ENCODE measurements around the gene TRIAP1. TPM values are rescaled to one million over a fixed set of nuclear protein-coding genes. Genes with fewer than 3 reads are reported as not detected.
"Not testable (repeated sequence)": the region's sequence is repeated elsewhere in the genome, so short reads cannot be mapped to it uniquely, and the experiment has no call there.

The TRIAP1 gene
- 10 to 100 TPM; 29.5 to 36.6 (median 34.3) TPM for polyA plus RNA-seq
- long read RNA-seq, donor 1, transcript TRIAP1-202 (2 exons, 1,182 nt) = major isoform, 29 of 29 reads
- long read RNA-seq, donor 1, partial matches to known transcripts = 0 of 29 reads
- long read RNA-seq, donor 1, other reads (novel, unspliced or antisense) = 0 of 29 reads
- long read RNA-seq, donor 2, transcript TRIAP1-202 (2 exons, 1,182 nt) = major isoform, 6 of 6 reads
- long read RNA-seq, donor 2, partial matches to known transcripts = 0 of 6 reads
- long read RNA-seq, donor 2, other reads (novel, unspliced or antisense) = 0 of 6 reads
- long read RNA-seq, donor 3, transcript TRIAP1-202 (2 exons, 1,182 nt) = major isoform, 11 of 11 reads
- long read RNA-seq, donor 3, partial matches to known transcripts = 0 of 11 reads
- long read RNA-seq, donor 3, other reads (novel, unspliced or antisense) = 0 of 11 reads
- long read RNA-seq, donor 4, partial matches to known transcripts = 0 of 1 reads
- long read RNA-seq, donor 4, other reads (novel, unspliced or antisense) = 0 of 1 reads
- long read RNA-seq, donor 5 = 0 reads
- long read RNA-seq, donor 6, transcript TRIAP1-202 (2 exons, 1,182 nt) = major isoform, 12 of 12 reads
- long read RNA-seq, donor 6, partial matches to known transcripts = 0 of 12 reads
- long read RNA-seq, donor 6, other reads (novel, unspliced or antisense) = 0 of 12 reads
- long read RNA-seq, donor 7 = 0 reads
- long read RNA-seq, donor 8, partial matches to known transcripts = 0 of 2 reads
- long read RNA-seq, donor 8, other reads (novel, unspliced or antisense) = 0 of 2 reads
- long read RNA-seq, donor 9, partial matches to known transcripts = 0 of 1 reads
- long read RNA-seq, donor 9, other reads (novel, unspliced or antisense) = 0 of 1 reads
- long read RNA-seq, donor 10, transcript TRIAP1-202 (2 exons, 1,182 nt) = major isoform, 8 of 9 reads
- long read RNA-seq, donor 10, partial matches to known transcripts = 0 of 9 reads
- long read RNA-seq, donor 10, other reads (novel, unspliced or antisense) = 0 of 9 reads

GRCh38 chr12:120445911-120446843, at the start of gene TRIAP1, which contains the start of gene GATC:
Gene TRIAP1 (minus strand): TSS chr12:120446384. CDS start chr12:120446372, 12 bp downstream.
Gene GATC (plus strand): TSS chr12:120446444. CDS start chr12:120446481, 37 bp downstream.
- FAIRE-seq = no peak
- peak; percentile 81 to 97 for DNase-seq
- Histone ChIP-seq H3K27ac (ENCODE audit: low read depth in 1 of 3, low read length in 2 of 3) (peak within 1 kb of the TSS; percentile 85 to 95 (median 86)), H3K4me3 (ENCODE audit: low read depth in 1 of 3, low read length in 3 of 3) (peak within 1 kb of the TSS; percentile 72 to 90 (median 75)), H3K4me1 (ENCODE audit: control insufficient read depth in 3 of 3, insufficient read depth in 2 of 3, low read depth in 1 of 3, low read length in 2 of 3) (peaks cover 0 to 15% (median 3%) of the 10 kb centered on the region in 3 donors), H3K27me3 (ENCODE audit: control insufficient read depth in 3 of 3, insufficient read depth in 3 of 3, low read length in 3 of 3) (no peaks in the 10 kb centered on the region), H3K36me3 (ENCODE audit: control insufficient read depth in 3 of 3, insufficient read depth in 2 of 3, low read depth in 1 of 3, low read length in 3 of 3) (peaks cover 0 to 42% (median 14%) of the 10 kb centered on the region in 3 donors), H3K9me3 (ENCODE audit: control insufficient read depth in 2 of 2, insufficient read depth in 1 of 2, low read depth in 1 of 2, low read length in 1 of 2) (no peaks in the 10 kb centered on the region)
- 0 to 1% (median 0%) methylated on average over 56 to 73 of the region's 73 CpGs for WGBS, 3 donors

GRCh38 chr12:120495186-120495730, 49.1 kb upstream of the TRIAP1 start:
- FAIRE-seq (no peak), DNase-seq (no peak)
- peak overlapping the region; percentile 54 to 95 (median 88) for H3K4me3 ChIP-seq (ENCODE audit: low read depth in 1 of 3, low read length in 3 of 3)
- H3K27ac ChIP-seq (ENCODE audit: low read depth in 1 of 3, low read length in 2 of 3) = peak overlapping the region in 2 of 3 donors; percentile 46 to 60
- H3K4me1 ChIP-seq (ENCODE audit: control insufficient read depth in 3 of 3, insufficient read depth in 2 of 3, low read depth in 1 of 3, low read length in 2 of 3) = peaks cover 0 to 14% (median 0%) of the 10 kb centered on the region in 3 donors
- WGBS, 3 donors = 21 to 32% (median 27%) methylated on average over 17 of the region's 17 CpGs
- no peaks in the 10 kb centered on the region for H3K27me3 ChIP-seq (ENCODE audit: control insufficient read depth in 3 of 3, insufficient read depth in 3 of 3, low read length in 3 of 3)
- peaks cover 0 to 13% (median 1%) of the 10 kb centered on the region in 3 donors for H3K36me3 ChIP-seq (ENCODE audit: control insufficient read depth in 3 of 3, insufficient read depth in 2 of 3, low read depth in 1 of 3, low read length in 3 of 3)
- no peaks in the 10 kb centered on the region for H3K9me3 ChIP-seq (ENCODE audit: control insufficient read depth in 2 of 2, insufficient read depth in 1 of 2, low read depth in 1 of 2, low read length in 1 of 2)

- Histone ChIP-seq H3K4me3 (ENCODE audit: low read depth in 1 of 3, low read length in 3 of 3) (no peak overlapping the region), H3K27ac (ENCODE audit: low read depth in 1 of 3, low read length in 2 of 3) (no peak overlapping the region), H3K4me1 (ENCODE audit: control insufficient read depth in 3 of 3, insufficient read depth in 2 of 3, low read depth in 1 of 3, low read length in 2 of 3) (peaks cover 0 to 9% (median 0%) of the 10 kb centered on the region in 3 donors), H3K27me3 (ENCODE audit: control insufficient read depth in 3 of 3, insufficient read depth in 3 of 3, low read length in 3 of 3) (no peaks in the 10 kb centered on the region), H3K9me3 (ENCODE audit: control insufficient read depth in 2 of 2, insufficient read depth in 1 of 2, low read depth in 1 of 2, low read length in 1 of 2) (no peaks in the 10 kb centered on the region), H3K36me3 (ENCODE audit: control insufficient read depth in 3 of 3, insufficient read depth in 2 of 3, low read depth in 1 of 3, low read length in 3 of 3) (peaks cover 0 to 18% (median 0%) of the 10 kb centered on the region in 3 donors)
- 89 to 97% (median 93%) methylated on average over 2 of the region's 2 CpGs for WGBS, 3 donors
- no peak for DNase-seq
- FAIRE-seq = no peak
These were observed 44.8 kb upstream of the TRIAP1 start for GRCh38 chr12:120490833-120491512.

- Histone ChIP-seq H3K27ac (ENCODE audit: low read depth in 1 of 3, low read length in 2 of 3) (no peak overlapping the region), H3K9me3 (ENCODE audit: control insufficient read depth in 2 of 2, insufficient read depth in 1 of 2, low read depth in 1 of 2, low read length in 1 of 2) (no peaks in the 10 kb centered on the region), H3K4me3 (ENCODE audit: low read depth in 1 of 3, low read length in 3 of 3) (no peak overlapping the region), H3K36me3 (ENCODE audit: control insufficient read depth in 3 of 3, insufficient read depth in 2 of 3, low read depth in 1 of 3, low read length in 3 of 3) (peaks cover 0 to 18% (median 0%) of the 10 kb centered on the region in 3 donors), H3K4me1 (ENCODE audit: control insufficient read depth in 3 of 3, insufficient read depth in 2 of 3, low read depth in 1 of 3, low read length in 2 of 3) (peaks cover 0 to 9% (median 0%) of the 10 kb centered on the region in 3 donors), H3K27me3 (ENCODE audit: control insufficient read depth in 3 of 3, insufficient read depth in 3 of 3, low read length in 3 of 3) (no peaks in the 10 kb centered on the region)
- DNase-seq (no peak), FAIRE-seq (no peak)
- WGBS, 3 donors = 95 to 99% (median 97%) methylated on average over 5 of the region's 5 CpGs
These were observed 44.1 kb upstream of the TRIAP1 start for GRCh38 chr12:120490325-120490724.

GRCh38 chr12:120489018-120489417, 42.8 kb upstream of the TRIAP1 start:
- H3K27me3 ChIP-seq (ENCODE audit: control insufficient read depth in 3 of 3, insufficient read depth in 3 of 3, low read length in 3 of 3) = no peaks in the 10 kb centered on the region
- peaks cover 0 to 18% (median 0%) of the 10 kb centered on the region in 3 donors for H3K36me3 ChIP-seq (ENCODE audit: control insufficient read depth in 3 of 3, insufficient read depth in 2 of 3, low read depth in 1 of 3, low read length in 3 of 3)
- H3K4me1 ChIP-seq (ENCODE audit: control insufficient read depth in 3 of 3, insufficient read depth in 2 of 3, low read depth in 1 of 3, low read length in 2 of 3) = no peaks in the 10 kb centered on the region
- no peak overlapping the region for H3K4me3 ChIP-seq (ENCODE audit: low read depth in 1 of 3, low read length in 3 of 3)
- FAIRE-seq = no peak
- DNase-seq = no peak
- 83 to 91% (median 89%) methylated on average over 4 of the region's 4 CpGs for WGBS, 3 donors
- H3K27ac ChIP-seq (ENCODE audit: low read depth in 1 of 3, low read length in 2 of 3) = no peak overlapping the region
- no peaks in the 10 kb centered on the region for H3K9me3 ChIP-seq (ENCODE audit: control insufficient read depth in 2 of 2, insufficient read depth in 1 of 2, low read depth in 1 of 2, low read length in 1 of 2)

- H3K9me3 ChIP-seq (ENCODE audit: control insufficient read depth in 2 of 2, insufficient read depth in 1 of 2, low read depth in 1 of 2, low read length in 1 of 2) = no peaks in the 10 kb centered on the region
- WGBS, 3 donors = 75 to 77% (median 76%) methylated on average over 5 of the region's 5 CpGs
- no peaks in the 10 kb centered on the region for H3K4me1 ChIP-seq (ENCODE audit: control insufficient read depth in 3 of 3, insufficient read depth in 2 of 3, low read depth in 1 of 3, low read length in 2 of 3)
- no peak for FAIRE-seq
- no peak overlapping the region for H3K4me3 ChIP-seq (ENCODE audit: low read depth in 1 of 3, low read length in 3 of 3)
- no peak overlapping the region for H3K27ac ChIP-seq (ENCODE audit: low read depth in 1 of 3, low read length in 2 of 3)
- no peaks in the 10 kb centered on the region for H3K27me3 ChIP-seq (ENCODE audit: control insufficient read depth in 3 of 3, insufficient read depth in 3 of 3, low read length in 3 of 3)
- peaks cover 0 to 18% (median 0%) of the 10 kb centered on the region in 3 donors for H3K36me3 ChIP-seq (ENCODE audit: control insufficient read depth in 3 of 3, insufficient read depth in 2 of 3, low read depth in 1 of 3, low read length in 3 of 3)
- DNase-seq = no peak
These were observed 42.0 kb upstream of the TRIAP1 start for GRCh38 chr12:120488057-120488640.

- FAIRE-seq; H3K9me3 ChIP-seq (ENCODE audit: control insufficient read depth in 2 of 2, insufficient read depth in 1 of 2, low read depth in 1 of 2, low read length in 1 of 2); DNase-seq; H3K27ac ChIP-seq (ENCODE audit: low read depth in 1 of 3, low read length in 2 of 3); H3K4me1 ChIP-seq (ENCODE audit: control insufficient read depth in 3 of 3, insufficient read depth in 2 of 3, low read depth in 1 of 3, low read length in 2 of 3); H3K27me3 ChIP-seq (ENCODE audit: control insufficient read depth in 3 of 3, insufficient read depth in 3 of 3, low read length in 3 of 3); H3K4me3 ChIP-seq (ENCODE audit: low read depth in 1 of 3, low read length in 3 of 3): not testable (repeated sequence)
- WGBS, 3 donors = 82 to 88% (median 87%) methylated on average over 7 of the region's 7 CpGs
- peaks cover 0 to 22% (median 0%) of the 10 kb centered on the region in 3 donors for H3K36me3 ChIP-seq (ENCODE audit: control insufficient read depth in 3 of 3, insufficient read depth in 2 of 3, low read depth in 1 of 3, low read length in 3 of 3)
These were observed 41.4 kb upstream of the TRIAP1 start for GRCh38 chr12:120487552-120487951.

All from small intestine (tissue), 16 donors.